NCI-H345 treated with DMSO at 0.1 percent for 48 hours (cell line): ENCODE measurements around the gene TMEM132D.

Experiments
- DNase-seq: peaks from one replicate; lab custom pipeline; 2025; ENCODE audit not compliant: unreplicated experiment; lab: John Stamatoyannopoulos, UW

Gene TMEM132D

GRCh38 chr12:129127771-129128170 is 776.1 kb downstream of the TMEM132D start:
- DNase-seq, result peak; percentile 55

GRCh38 chr12:129127211-129127610 is 776.6 kb downstream of the TMEM132D start:
- DNase-seq, result peak; percentile 74

DNA sequence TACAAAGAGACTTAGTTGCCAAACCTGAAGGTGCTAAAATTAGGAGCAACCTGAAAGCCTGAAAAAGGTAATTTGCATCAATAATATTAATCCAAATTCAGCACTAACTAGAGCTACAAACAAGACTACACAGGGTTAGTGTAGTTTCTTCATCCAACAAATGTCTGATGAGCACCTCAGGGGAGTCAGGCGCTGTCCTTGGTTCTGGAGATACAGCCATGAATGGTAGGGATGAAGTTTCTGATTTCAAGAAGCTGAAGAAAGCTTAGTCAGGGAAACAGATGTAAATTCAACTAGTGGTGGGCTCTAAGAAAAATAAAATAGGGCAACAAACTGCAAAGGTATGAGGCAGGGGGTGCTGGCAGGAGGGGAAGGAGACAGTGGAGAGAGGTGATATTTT is 784.3 kb downstream of the TMEM132D start:
- no peak for DNase-seq

GRCh38 chr12:129115558-129115957 is 788.3 kb downstream of the TMEM132D start:
- DNase-seq, result no peak

DNA sequence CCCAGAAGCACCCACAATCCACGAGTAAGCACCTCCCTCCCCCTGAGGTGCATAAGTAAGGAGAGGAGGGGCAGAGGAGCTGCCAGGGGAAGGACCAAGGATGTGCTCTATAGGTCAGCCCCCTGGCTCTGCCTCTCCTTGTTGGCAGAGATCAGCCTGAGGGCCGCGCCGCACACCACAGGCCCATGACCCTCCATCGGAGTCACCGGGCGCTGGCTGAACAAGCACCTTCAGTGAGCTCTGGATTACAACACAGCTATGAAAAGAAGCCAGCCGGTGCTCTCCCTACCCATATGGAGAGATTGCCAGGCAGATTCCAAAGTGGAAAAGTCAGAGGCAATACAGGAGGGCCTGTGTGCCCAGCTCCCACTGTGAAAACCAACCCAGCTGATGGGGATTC is 793.2 kb downstream of the TMEM132D start:
- DNase-seq, result no peak

DNA sequence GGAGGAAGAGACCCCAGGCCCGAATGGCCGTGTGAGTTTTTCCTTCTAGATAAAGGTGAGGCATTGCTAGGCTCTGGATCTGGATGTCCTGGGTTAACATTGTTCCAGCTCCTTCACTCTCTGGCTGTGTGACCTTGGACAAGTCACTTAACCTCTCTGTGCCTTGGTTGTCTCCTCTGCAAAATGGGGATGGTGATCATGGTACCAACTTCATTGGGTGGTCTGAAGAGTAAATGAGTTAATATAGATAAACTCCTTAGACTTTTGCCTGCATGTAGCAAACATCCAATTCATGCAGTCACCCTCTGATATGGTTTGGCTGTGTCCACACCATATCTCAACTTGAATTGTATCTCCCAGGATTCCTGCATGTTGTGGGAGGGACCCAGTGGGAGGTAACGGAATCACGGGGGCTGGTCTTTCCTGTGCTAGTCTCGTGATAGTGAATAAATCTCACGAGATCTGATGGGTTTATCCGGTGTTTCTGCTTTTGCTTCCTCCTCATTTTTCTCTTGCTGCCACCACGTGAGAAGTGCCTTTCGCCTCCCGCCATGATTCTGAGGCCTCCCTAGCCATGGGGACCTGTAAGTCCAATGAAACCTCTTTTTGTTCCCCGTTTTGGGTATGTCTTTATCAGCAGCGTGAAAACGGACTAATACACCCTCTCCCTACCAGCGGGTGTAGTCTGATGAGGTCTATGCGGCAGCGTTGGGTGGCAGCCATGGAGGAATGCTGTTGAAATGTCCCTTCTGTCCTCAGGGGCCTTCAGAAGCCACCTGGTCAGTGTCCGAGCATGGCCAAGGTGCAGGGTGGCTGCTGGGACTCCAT is 794.4 kb downstream of the TMEM132D start:
- no peak for DNase-seq

DNA sequence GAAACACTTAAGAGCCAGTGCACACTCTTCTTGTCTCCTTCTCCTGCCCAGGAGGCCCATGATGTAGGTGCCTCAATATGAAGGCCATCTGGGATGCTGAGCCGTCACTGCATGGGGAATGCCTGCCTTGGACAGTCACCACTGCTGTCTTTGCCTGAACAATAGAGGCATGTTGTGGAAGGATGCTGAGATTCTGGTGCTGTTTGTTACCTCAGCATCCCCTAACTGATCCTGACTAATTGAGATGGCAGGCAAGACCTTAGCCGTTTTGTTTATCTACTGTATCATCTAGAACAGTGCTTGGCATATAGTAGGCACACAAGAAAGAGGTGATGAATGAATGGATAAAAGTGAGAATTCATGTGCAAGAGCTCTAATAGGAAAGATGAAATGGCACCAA is 797.1 kb downstream of the TMEM132D start:
- no peak for DNase-seq

- no peak for DNase-seq
These were observed 800.6 kb downstream of the TMEM132D start for GRCh38 chr12:129103231-129103630.

- no peak for DNase-seq
These were observed 801.6 kb downstream of the TMEM132D start for GRCh38 chr12:129102233-129102632.

- no peak for DNase-seq
These were observed 802.0 kb downstream of the TMEM132D start for GRCh38 chr12:129101816-129102215.

- peak; percentile 14 for DNase-seq
These were observed 802.4 kb downstream of the TMEM132D start for GRCh38 chr12:129101404-129101803.

GRCh38 chr12:129097451-129097850 is 806.4 kb downstream of the TMEM132D start:
- DNase-seq, result no peak

- peak; percentile 33 for DNase-seq
These were observed 806.9 kb downstream of the TMEM132D start for GRCh38 chr12:129096968-129097367.

DNA sequence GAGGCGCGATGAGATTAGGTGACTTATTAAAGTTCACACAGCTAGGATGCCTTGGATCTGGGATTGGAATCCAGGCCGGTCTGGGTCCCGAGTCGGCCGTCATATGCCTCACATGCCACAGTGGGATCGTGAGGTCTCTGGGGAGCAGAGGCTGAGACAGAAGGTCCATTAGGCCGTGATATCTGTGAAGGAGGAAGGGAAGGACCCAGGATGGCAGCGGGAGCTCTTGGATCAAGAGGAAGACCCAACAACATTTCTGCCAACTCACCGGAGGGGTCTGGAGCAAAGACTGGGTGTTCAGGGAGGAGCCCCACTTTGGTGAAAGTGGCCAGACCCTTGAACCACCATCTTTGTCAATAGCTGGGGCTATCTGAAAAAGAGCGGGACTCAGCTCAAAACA is 807.6 kb downstream of the TMEM132D start:
- DNase-seq, result no peak

DNA sequence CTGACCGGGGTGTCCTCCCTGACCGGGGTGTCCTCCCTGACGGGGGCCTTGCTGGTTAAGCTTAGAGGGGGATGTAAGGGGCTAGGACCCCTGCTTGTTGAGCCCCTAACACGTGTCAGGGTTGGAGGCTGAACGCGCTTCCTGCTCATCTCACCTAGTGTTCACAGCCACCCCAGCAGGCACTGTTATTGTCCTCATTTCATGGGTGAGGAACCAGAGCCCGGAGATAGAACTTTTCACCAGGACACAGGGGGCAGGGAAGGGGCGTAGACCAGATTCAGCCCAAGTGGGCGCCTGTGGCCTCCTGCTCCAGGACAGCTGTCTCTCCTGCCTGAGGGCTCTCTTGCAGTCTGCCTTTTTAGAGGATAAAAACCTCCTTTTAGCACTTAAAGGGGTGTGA is 814.2 kb downstream of the TMEM132D start:
- no peak for DNase-seq

DNA sequence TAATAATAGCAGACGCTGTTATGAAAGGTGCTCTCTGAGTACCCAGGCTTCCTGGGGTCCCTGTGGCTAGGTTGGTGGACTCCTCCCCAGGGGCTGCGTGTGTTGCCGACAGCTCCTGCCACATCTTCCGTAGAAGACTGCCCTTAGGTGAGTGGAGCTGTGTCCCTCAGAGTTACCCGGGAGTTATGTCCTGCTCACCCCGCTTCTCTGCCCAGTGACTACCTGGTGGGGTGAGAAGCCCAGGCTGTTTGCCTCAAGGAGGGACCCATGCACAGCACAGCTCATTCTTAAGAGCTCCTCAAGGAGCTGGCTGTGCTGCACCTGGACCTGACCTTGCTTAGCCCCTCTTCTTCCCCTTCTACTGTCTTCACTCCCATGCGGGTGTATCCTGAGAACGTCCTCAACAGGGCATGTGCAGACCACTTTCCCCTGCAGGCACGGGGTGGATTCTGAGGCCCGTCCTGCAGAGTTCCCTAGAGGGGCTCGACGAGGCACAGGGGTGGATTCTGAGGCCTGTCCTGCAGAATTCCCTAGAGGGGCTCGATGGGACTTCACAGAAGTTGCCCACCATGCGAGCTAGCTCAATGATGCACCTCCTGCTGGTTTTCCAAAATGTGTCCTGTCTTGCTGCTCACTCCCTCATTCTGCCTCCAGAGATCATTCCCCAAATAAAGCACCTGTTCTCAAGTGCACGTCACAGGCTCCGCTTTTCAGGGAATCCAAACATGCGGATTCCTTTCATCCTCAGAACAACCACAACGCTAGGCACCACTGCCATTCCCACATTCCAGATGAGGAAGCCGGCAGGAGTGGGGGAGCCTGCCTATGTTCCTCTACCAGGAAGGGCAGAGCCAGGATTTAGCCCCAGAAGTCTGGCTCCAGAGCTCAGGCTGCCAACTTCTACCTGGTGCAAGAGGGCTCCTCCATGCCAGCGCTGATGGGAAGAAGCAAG is 818.7 kb downstream of the TMEM132D start:
- no peak for DNase-seq

- DNase-seq, result no peak
These were observed 820.5 kb downstream of the TMEM132D start for GRCh38 chr12:129083121-129083840.

GRCh38 chr12:129082441-129082840 is 821.4 kb downstream of the TMEM132D start:
- no peak for DNase-seq

- no peak for DNase-seq
These were observed 822.0 kb downstream of the TMEM132D start for GRCh38 chr12:129081755-129082250.

GRCh38 chr12:129080821-129081220 is 823.0 kb downstream of the TMEM132D start:
- no peak for DNase-seq

DNA sequence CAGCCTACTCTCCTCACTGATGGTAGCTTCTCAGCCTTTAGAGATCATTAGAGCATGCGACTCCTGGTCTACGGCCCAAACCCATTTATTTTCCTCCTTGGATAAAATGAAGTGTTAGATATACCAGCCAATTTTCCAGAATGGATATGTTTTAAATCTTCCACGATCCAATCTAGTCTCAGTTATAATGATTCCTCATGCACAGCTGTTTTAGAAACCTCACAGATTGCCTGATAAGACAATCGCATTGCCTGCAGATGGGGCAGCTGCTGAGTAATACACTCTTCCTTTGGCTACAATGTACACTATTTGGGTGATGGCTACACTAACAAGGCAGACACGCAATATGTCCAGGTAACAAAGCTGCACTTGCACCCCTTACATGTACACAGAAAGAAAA is 823.4 kb downstream of the TMEM132D start:
- no peak for DNase-seq
